ENCODE data around the gene GOLGA6L10. TPM values are rescaled to one million over a fixed set of nuclear protein-coding genes. Genes with fewer than 3 reads are reported as not detected.
"Not testable (repeated sequence)": the region's sequence is repeated elsewhere in the genome, so short reads cannot be mapped to it uniquely, and the experiment has no call there.

GOLGA6L10 gene
- total and polyA plus RNA-seq, 2 of the 4 experiments (the other 2 are of a cell fraction): under 0.01 to 0.79 TPM

GRCh38 chr15:82373661-82374060 is 24.4 kb upstream of the GOLGA6L10 start:
- H4K91ac ChIP-seq (ENCODE audit: insufficient read depth, low read depth, low read length); H3K4me3 ChIP-seq (ENCODE audit: insufficient read depth, low read depth, low read length); H3K4ac ChIP-seq (ENCODE audit: low read depth, low read length); H2BK120ac ChIP-seq (ENCODE audit: low read depth, low read length); ATAC-seq (ENCODE audit: low read depth); H2AK9ac ChIP-seq (replicated peaks; ENCODE audit: low read depth, low read length, poor library complexity); BruUV-seq (replicated peaks); H4K20me1 ChIP-seq (ENCODE audit: insufficient read depth, low read length); H3K36me3 ChIP-seq (ENCODE audit: control insufficient read depth, insufficient read depth, low read length); H4K5ac ChIP-seq (ENCODE audit: low read depth, low read length); H3K9me3 ChIP-seq (ENCODE audit: control insufficient read depth, insufficient read depth, low read length); H3K56ac ChIP-seq (ENCODE audit: extremely low read depth, insufficient read depth, low read length); H2AFZ ChIP-seq (replicated peaks; ENCODE audit: low read length, poor library complexity); H2AK5ac ChIP-seq (ENCODE audit: low read depth, low read length); POLR2A ChIA-PET (ENCODE audit: unreplicated experiment); dilution Hi-C loops (cut with HindIII; ENCODE audit: low sequenced_read_pairs, unreplicated experiment); H3K14ac ChIP-seq (replicated peaks; ENCODE audit: low read depth, low read length); H2BK20ac ChIP-seq (ENCODE audit: low read depth, low read length); H3K18ac ChIP-seq (ENCODE audit: low read depth, low read length); H3K9ac ChIP-seq (ENCODE audit: low read depth, low read length); CTCF ChIA-PET; H3K27ac ChIP-seq (ENCODE audit: insufficient read depth, low read length); H3K23ac ChIP-seq (ENCODE audit: low read depth, low read length); intact Hi-C loops (cut with micrococcal nuclease); H4K8ac ChIP-seq (ENCODE audit: low read depth in 2 of 2, low read length in 2 of 2); H3K9me1 ChIP-seq (ENCODE audit: insufficient read depth, low read length); H3K4me1 ChIP-seq (ENCODE audit: control insufficient read depth, insufficient read depth, low read length); H3K27me3 ChIP-seq (ENCODE audit: control insufficient read depth, insufficient read depth, low read length): not testable (repeated sequence)
- TF ChIP-seq MAFK (IDR thresholded peaks at IDR 0.05; ENCODE audit: low read depth, low read length): peak; percentile 9; the same call in 1 of the 2 replicates
- no CpG with 5 or more reads among the region's 2 CpGs for WGBS, 2 experiments (ENCODE audit: extremely low coverage in 2 of 2, insufficient read length in 1 of 2)
- Histone ChIP-seq H2BK15ac (ENCODE audit: low read depth, low read length) (0 out of 3 replicates have a peak overlapping the region, but pooled peaks have one; percentile 4), H2BK5ac (ENCODE audit: low read depth, low read length, poor library complexity, severe bottlenecking) (peak overlapping the region; percentile 62), H3K4me2 (ENCODE audit: low read depth, low read length) (peak overlapping the region; percentile 54; the same call in 1 of the 2 replicates), H3K79me1 (ENCODE audit: low read depth in 1 of 2, low read length in 2 of 2) (peaks cover 21 to 23% of the 10 kb centered on the region in 2 experiments)
- in situ Hi-C loops (cut with MboI; ENCODE audit: low sequenced_read_pairs): loop anchor here (10.0 kb wide), 1 partner anchor 161 kb away; no protein-coding TSS in a partner anchor
- DNase-seq: peak; percentile 40
